ENCODE results near the gene PACSIN1. TPM values are rescaled to one million over a fixed set of nuclear protein-coding genes. Genes with fewer than 3 reads are reported as not detected.

PACSIN1 gene
- total and polyA plus RNA-seq, 8 donors, result 0.09 to 0.51 (median 0.25) TPM; not detected in 1

- H3K4me1 ChIP-seq, result no peaks in the 10 kb centered on the region
- H3K36me3 ChIP-seq, result no peaks in the 10 kb centered on the region
- H3K27ac ChIP-seq, result no peak overlapping the region
- DNase-seq, result no peak
- no peak overlapping the region for H3K4me3 ChIP-seq
- H3K9me3 ChIP-seq, result no peaks in the 10 kb centered on the region
- H3K27me3 ChIP-seq, result peaks cover 0 to 56% of the 10 kb centered on the region in 2 donors
- no peak for ATAC-seq
- TF ChIP-seq, protein P1, sequence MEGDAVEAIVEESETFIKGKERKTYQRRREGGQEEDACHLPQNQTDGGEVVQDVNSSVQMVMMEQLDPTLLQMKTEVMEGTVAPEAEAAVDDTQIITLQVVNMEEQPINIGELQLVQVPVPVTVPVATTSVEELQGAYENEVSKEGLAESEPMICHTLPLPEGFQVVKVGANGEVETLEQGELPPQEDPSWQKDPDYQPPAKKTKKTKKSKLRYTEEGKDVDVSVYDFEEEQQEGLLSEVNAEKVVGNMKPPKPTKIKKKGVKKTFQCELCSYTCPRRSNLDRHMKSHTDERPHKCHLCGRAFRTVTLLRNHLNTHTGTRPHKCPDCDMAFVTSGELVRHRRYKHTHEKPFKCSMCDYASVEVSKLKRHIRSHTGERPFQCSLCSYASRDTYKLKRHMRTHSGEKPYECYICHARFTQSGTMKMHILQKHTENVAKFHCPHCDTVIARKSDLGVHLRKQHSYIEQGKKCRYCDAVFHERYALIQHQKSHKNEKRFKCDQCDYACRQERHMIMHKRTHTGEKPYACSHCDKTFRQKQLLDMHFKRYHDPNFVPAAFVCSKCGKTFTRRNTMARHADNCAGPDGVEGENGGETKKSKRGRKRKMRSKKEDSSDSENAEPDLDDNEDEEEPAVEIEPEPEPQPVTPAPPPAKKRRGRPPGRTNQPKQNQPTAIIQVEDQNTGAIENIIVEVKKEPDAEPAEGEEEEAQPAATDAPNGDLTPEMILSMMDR (IDR thresholded peaks at IDR 0.05), result no peak
- intact Hi-C loops (cut with DNase I), result no loop called here
Measured at GRCh38 chr6:34570066-34570833, 104.4 kb downstream of the PACSIN1 start.

- TF ChIP-seq, protein P1 (IDR thresholded peaks at IDR 0.05), result no peak
- H3K4me1 ChIP-seq, result no peaks in the 10 kb centered on the region
- intact Hi-C loops (cut with DNase I), result no loop called here
- H3K36me3 ChIP-seq, result no peaks in the 10 kb centered on the region
- no peaks in the 10 kb centered on the region for H3K9me3 ChIP-seq
- DNase-seq (no peak), ATAC-seq (no peak)
- H3K27me3 ChIP-seq, result peaks cover 0 to 56% of the 10 kb centered on the region in 2 donors
- no peak overlapping the region for H3K27ac ChIP-seq
- no peak overlapping the region for H3K4me3 ChIP-seq
Measured at GRCh38 chr6:34571388-34571787, 105.5 kb downstream of the PACSIN1 start.

DNA sequence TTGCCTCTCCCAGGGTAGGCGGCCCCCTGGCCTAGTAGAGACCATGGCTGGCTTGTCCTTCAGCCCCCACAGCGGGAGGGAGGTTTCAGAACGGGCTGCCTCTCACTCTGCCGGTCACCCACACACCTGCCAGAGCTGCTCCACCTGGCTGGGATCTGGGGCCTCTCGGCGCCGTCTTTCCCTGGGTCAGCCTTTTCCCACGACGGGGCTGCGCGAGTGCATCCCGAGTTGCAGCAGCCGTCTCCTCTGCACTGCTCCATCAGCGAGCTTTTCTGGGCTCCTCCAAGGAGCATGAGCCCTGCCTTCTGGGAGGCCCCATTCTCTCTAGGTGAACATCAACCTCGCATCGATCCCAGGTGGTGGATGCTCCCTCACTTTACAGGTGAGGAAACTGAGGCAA, 106.1 kb downstream of the PACSIN1 start:
- Histone ChIP-seq H3K27me3 (peaks cover 0 to 52% of the 10 kb centered on the region in 2 donors), H3K4me3 (no peak overlapping the region), H3K9me3 (no peaks in the 10 kb centered on the region), H3K36me3 (no peaks in the 10 kb centered on the region), H3K4me1 (no peaks in the 10 kb centered on the region), H3K27ac (no peak overlapping the region)
- no peak for ATAC-seq
- TF ChIP-seq, protein P1 (IDR thresholded peaks at IDR 0.05), result no peak
- no peak for DNase-seq
- intact Hi-C loops (cut with DNase I), result no loop called here

DNA sequence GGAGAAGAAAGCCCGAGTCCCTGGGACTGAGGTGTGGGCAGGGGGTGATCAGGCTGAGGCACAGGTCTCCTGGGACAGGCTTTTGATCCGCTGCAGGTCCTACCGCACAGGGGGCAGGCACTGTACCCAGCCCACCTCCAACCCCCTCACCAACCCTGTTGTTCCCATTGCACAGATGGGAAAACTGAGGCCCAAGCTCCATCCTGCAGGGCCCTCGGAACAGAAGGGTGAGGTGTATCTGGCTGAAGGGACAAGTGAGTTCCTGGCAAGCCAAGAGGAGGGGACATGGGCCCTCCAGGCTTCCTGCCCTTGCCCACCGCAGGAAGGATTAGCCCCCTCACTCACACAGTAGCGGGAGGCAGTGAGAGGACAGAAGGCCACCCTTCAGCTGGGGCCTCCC, 106.7 kb downstream of the PACSIN1 start:
- intact Hi-C loops (cut with DNase I), result no loop called here
- no peaks in the 10 kb centered on the region for H3K9me3 ChIP-seq
- H3K27me3 ChIP-seq, result peaks cover 0 to 46% of the 10 kb centered on the region in 2 donors
- TF ChIP-seq, protein P1 (IDR thresholded peaks at IDR 0.05), result no peak
- no peaks in the 10 kb centered on the region for H3K36me3 ChIP-seq
- H3K4me1 ChIP-seq, result no peaks in the 10 kb centered on the region
- no peak overlapping the region for H3K27ac ChIP-seq
- DNase-seq, result no peak
- no peak for ATAC-seq
- H3K4me3 ChIP-seq, result no peak overlapping the region

DNA sequence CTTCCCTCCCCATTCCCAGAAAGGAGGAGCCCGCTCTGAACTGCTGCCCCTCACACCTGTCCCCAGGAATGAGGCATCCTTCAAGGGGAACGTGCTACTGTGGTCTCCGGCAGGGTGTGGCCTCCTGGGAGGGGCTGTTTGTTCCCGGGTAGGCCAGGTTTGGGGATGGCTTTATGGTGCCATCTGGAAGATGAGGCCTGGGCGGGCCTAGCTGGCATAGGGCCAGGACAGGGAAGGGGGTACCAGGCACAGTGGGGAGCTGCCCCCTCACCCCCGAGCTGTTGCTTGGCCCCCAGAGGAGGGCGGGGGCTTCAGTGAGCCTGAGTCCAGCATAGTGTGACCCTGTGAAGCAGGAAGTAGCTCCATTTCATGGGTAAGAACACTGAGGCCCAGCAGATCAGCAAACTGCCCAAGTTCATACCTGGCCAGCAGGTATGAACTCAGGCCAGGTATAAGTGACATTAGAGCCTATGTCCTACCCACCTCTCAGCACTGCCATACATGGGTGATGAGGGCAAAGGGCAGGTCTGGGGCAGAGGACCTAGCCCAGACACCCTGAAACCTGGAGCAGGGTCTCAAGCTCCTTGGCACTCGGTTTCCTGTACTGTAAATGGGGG, 107.8 kb downstream of the PACSIN1 start:
- no peaks in the 10 kb centered on the region for H3K9me3 ChIP-seq
- H3K27me3 ChIP-seq, result peaks cover 0 to 35% of the 10 kb centered on the region in 2 donors
- intact Hi-C loops (cut with DNase I), result no loop called here
- no peak overlapping the region for H3K4me3 ChIP-seq
- H3K27ac ChIP-seq, result no peak overlapping the region
- H3K36me3 ChIP-seq, result no peaks in the 10 kb centered on the region
- TF ChIP-seq, protein P1 (IDR thresholded peaks at IDR 0.05), result no peak
- no peaks in the 10 kb centered on the region for H3K4me1 ChIP-seq
- ATAC-seq, result no peak
- DNase-seq, result no peak

Data from left lung (tissue), 10 donors.